Testis (tissue), 2 donors: ENCODE data around the gene PCSK5.

Experiments used
- CTCF ChIP-seq, 3 experiments: fragments of 450-650 bp in 2 of 3; fragments of 200-600 bp in 1 of 3; sonication (generic) in 1 of 3; IDR thresholded peaks; one replicate each; pipeline ENCODE4 v1.5.1; 2016 to 2019; ENCODE audit warnings: antibody characterized with exemption in 3 of 3, mild to moderate bottlenecking in 2 of 3, moderate library complexity in 1 of 3
- POLR2A ChIP-seq: fragments of 450-650 bp; IDR thresholded peaks from one replicate; pipeline ENCODE4 v1.6.1; 2017; ENCODE audit warnings: antibody characterized with exemption, mild to moderate bottlenecking, moderate library complexity

- TF ChIP-seq CTCF (IDR thresholded peaks at IDR 0.05) (no peak), POLR2A (no peak)
These were observed 442.9 kb downstream of the PCSK5 start for GRCh38 chr9:76333388-76333787.
